OCI-M2 (cell line): ENCODE results near the gene NAXE.
"Not testable (repeated sequence)": the region's sequence is repeated elsewhere in the genome, so short reads cannot be mapped to it uniquely, and the experiment has no call there.

ENCODE experiments used
- DNase-seq: peaks from one replicate; lab custom pipeline; 2025; ENCODE audit not compliant: unreplicated experiment; lab: John Stamatoyannopoulos, UW

Gene NAXE

DNA sequence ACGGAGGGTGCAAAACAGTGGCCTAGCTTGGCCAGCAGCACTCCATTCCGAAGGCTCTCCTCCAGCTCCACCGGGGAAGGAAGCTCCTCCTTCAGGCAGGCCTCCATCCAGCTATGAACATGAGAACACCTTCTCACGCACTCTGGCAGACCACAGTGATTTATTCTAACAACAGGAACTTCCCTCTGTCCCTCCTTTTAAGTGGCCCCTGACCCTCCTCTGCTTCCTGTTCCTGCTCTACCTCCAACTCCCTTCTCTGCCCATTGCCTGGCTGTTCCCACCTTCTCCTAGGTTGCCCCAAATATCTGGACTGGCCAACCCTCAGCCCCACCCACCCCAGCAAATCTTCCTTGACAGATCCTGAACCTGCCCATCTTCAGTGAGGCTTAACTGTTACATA, 25.1 kb upstream of the NAXE start:
- DNase-seq = no peak

DNA sequence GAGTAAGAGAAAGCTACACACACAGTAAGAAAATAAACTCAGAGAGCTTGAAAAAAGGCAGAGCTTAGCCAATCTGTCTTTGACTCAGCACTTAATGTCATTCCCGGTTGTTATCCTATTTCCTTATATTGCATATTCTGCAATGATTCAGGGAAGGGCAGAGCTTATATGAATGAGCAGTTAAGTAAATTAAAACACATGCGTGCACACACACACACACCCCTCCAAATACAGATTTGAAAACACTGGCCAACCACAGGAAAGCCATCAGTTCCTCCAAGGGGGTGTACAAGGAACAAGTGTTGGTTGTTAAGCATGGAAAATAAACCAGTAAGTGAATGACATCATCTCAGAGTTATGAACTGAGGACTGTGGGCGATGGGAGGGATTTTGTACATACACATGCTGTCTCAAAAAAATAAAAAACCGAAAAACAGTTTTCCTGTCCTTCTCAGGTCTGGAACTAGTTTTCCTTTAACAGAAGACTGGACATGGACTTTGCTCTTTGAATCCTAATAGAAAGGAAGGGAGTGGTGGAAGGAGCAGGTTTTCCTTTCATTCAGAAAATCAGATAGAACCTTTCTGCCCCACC, 20.2 kb upstream of the NAXE start:
- DNase-seq = no peak

DNA sequence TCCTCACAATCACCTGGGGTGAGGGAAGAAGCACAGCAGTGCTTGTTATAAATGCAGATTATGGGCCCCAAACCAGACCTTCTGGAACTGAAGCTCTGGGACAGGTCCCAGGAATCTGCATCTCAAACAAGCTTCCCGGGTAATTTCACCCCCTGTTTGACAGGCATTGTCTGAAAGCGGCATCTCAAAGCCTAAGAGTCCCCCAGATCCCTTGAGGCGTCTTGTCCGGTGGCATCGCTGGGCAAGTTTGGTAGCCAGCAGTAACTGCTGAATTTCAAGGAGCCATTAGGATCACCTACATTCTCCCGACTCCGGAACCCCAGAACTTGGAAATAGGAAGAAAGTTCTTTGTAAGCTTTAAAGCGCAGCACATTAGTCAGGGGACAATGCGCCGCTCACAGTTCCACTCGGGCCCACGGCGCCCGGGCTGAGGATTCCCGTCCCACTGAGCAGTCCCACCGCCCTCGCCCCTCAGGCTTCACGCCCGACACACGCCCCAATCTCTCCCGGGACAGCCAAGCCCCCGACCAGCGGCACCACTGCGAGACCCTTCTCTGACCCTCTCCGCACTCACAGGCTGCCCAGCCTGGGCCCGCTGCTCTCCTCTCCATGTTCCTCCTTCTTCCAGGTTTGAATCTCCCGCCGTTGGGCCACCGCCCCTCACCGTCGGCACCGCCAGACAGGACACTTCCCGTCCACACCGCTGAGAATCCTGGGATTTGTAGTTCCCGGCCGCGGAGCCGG, 19.5 kb upstream of the NAXE start, which contains the start of gene IQGAP3:
IQGAP3 (minus strand) TSS at position 647 of the 744 bp plus-strand sequence; CDS start at position 611, 36 bp downstream.
- DNase-seq = peak; percentile 21

DNA sequence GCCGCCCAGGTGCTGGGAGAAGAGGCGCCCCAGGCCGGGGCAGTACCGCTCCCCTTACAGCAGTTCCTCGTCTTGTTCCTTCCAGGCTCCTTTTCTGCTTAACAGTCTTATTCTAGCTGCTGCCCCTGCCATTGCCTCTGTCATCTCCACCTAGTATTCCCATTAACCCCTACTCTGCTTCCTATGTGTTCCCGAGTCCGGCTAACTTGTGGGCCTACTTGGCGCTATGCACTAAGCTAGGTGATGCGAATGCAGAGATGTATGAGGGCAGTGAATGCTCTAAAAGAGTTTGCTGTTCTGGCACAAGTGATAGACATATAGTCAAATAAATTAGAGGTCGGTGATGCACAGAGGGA, 18.9 kb upstream of the NAXE start:
- DNase-seq = no peak

DNA sequence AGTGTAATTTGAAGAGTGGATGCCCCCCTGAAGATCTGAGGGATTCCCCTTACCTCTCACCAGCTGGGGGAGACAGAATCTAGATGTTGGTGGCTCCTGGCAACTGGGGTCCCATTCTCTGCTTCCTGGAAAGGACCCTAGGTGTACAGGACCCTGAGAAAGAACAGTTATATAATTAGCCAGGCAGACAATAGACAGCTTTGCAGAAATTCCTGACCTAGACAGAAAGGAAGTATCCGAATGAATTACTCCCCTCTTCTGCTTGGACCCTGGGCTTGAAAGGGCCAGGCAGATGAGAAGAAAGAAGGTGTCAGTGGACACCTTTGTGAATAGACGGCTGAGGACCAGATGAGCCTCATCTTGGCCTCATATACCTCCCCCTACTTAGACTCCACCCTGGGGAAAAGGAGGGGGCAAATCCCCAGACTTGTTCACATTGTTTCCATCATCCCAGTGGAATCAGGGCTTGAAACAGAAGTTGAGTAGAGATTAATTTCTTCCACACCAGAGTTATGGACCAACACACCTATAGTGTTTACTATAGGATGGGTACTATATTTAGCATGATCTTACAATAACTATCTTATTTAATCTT, 17.4 kb upstream of the NAXE start:
- no peak for DNase-seq

DNA sequence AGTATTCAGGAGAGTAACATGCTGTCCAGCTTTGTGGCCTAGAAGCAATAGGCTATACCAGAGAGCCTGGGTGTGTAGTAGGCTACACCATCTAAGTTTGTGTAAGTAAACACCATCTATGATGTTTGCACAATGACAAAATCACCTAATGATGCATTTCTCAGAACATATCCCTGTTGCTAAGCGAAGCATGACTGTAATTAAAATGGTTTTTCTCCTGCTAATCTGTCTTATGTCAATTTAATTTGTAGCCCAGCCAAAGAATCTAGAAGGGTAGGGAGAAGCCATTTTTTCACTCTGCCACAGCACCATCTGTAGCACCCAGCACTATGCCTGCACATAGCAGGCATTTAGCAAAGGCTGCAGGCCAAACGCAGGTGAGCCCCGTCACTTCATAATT, 14.0 kb upstream of the NAXE start:
- DNase-seq = no peak

DNA sequence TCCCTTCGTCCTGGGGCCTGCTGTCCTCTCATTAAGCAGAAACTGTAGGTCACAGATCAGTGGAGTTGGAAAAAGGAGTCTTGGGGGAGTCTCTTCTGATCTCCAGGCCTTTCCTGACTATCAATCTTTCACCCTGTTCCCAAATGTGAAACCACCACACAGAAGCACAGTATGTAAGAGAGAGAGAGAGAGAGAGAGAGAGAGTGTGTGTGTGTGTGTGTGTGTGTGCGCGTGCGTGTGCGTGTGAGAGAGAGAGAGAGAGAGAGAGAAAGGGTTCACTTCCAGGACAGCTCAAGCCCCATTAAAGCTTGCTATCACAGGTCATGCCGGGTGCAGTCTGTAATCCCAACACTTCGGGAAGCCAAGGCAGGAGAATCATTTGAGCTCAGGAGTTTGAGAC, 13.5 kb upstream of the NAXE start:
- no peak for DNase-seq

DNA sequence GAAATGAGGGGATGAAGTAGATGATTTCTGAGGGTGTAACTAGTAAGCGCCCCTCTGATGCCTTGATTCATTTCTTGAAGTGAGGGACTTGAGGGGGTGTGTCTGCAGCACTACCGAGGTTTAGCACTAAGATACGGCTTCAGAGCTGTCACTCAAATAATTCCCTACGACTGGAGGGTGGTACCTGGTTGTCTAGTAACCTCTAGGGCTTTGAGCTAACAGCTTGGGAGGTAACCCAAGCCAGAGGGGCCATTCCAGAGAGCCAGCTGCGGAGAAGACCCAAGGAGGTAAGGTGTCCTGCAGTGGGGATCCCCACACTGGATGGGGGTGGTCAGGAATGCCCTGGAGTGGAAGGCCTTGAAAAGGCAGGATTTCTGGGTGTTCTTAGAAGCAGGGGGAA, 12.1 kb upstream of the NAXE start, which contains the start of gene TTC24:
TTC24 (plus strand) TSS at position 252 of the 400 bp plus-strand sequence. CDS start 1,642 bp downstream, outside the sequence.
- DNase-seq = no peak

DNA sequence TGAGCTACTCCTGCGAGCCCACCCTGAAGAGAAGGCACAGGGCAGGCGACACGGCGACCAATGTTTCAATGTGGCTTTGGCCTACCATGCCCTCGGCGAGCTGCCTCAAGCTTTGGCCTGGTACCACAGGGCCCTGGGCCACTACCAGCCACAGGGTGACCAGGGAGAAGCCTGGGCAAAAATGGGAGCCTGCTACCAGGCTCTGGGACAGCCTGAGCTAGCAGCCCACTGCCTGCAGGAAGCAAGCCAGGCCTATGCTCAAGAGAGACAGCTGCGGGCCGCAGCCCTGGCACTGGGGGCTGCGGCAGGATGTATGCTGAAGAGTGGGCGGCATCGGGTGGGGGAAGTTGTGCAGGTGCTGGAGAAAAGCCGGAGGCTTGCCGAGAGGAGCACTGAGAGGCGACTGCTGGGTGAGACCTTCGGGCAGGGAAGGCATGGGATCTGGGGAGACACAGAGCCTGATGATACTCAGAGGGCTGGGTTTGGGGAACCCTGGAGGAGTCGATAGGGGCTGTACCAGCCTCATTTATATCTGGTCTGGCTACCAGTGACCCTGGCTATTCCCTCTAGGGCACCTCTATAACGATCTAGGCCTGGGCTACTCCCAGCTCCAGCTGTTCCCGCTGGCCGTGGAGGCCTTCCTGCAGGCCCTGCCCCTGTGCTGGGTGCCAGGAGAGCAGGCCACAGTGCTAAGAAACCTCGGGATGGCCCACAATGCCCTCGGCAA, 9.8 kb upstream of the NAXE start:
- DNase-seq = no peak

DNA sequence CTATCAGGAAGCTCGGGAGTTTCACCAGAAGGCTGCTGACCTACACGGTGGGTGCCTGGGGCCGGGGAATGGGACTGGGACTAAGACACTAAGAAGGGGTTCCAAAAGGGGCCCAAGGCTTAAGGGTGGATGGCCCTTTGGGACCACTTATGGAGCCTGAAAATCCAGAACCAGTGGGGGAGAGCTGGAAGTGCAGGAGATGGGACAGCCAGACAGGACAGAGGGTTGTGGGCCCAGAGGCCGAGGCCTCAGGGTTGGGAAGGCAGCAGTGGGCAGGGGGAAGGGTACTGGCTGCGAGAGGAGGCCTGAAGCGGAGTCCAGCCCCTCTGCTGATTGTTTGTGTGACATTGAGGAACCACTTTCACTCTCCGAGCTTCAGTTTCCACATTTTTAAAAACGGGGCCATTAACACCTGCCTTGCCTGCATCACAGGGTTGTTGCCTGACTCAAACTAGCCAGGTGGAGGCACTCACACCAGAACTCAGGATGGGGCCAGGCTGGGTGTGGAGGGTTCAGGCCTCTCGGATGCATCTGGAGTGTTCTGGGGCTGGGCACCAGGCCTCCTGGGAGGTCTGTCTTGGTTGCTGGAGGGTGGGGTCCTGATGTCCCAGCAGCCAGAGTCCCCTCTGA, 9.1 kb upstream of the NAXE start:
- no peak for DNase-seq

DNA sequence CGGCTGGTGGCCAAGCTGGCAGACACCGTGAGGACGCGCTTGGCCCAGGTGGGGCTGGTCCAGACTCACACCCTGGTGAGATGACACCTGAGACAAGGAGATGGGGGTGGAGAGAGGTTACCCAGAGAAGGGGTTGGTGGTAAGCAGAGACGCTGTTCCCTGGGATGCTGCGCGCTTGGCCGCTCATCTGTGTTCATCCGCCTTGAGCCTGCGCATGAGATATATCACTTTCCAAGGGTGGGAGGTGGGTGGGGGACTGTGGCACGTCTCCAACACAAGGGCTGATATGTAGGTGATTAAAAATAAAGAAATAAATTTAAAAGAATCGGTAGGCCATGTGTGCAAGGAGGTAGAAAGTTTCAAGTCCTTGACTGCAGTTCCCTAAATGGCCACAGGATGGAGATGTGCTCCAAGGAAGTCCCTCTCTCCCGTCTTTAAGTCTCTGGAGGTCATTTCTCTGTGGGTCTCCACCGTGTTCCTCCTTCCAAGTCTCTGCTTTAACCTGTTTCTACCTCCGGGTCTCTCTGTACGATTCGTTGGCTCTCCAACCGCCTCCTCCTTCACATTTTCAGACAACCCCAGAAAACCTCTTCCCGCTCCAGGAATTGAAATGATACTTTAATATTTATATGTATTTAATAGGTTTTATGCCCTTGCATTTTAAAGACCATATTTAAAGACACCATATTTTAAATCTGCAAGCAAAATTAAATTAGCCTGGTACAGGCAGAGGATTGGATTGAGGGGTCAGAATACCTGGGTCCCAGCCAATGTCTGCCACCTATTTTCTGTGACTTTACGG, 7.6 kb upstream of the NAXE start:
- no peak for DNase-seq

DNA sequence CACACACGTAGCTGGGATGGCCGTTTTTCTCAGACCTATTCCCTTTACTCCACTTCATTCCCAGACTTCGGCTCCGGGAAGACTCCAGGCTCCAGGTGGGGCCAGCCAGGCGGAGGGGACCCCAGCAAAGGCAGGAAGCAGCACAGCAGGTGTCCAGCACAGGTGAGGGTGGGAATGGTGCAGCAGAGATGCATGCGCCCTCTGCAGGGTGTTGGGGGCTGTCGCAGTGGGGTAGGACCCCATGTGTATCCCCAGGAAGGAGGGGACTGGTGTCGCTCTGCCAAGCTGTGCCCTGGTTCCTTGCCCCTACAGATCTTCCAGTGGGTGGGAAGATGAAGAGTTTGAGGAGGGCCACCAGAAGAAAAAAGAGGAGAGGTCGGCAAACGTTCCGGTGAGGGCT, 6.8 kb upstream of the NAXE start:
- DNase-seq = no peak

DNA sequence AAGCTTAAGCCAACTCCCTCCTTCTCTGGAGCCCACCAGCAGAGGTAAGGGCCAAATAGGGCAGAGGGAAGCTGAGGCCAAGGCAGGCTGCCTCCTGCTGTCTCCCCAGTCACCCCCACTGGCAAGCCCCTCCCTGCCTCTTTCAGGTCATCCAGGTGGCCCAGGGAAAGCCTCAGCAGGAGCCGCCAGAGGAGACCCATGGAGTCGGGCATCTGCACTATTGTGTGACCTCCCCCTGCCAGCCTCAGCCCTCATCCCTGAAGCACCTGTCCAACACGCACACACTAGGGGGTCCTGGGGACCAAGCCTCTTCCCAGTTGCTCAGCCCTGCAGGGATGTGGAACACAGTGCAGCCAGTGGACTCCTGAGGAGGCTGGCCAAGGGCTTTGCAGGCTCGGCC, 5.3 kb upstream of the NAXE start:
- no peak for DNase-seq

DNA sequence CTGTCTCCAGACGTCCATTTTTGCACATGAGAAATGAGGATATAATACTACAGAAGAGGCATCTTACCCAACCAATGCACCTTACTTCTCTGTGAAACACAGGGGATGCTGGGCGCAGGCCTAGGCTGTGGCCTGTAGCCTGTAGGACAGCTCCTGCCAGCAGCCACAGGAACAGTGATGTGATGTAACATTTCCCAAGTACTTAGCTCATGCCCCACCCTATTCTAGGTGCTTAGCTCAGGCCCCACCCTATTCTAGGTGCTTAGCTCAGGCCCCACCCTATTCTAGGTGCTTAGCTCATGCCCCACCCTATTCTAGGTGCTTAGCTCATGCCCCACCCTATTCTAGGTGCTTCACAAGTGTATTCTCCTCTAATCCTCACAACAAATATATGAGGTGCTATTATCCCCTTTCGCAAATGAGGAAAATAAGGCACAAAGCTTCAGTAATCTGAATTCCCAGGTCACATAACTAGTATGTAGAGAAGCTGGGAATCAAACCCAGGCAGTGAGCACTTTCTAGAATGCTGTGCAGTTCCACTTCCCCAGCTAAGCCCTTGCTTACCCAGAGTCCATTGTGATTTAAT, 4.6 kb upstream of the NAXE start:
- no peak for DNase-seq

DNA sequence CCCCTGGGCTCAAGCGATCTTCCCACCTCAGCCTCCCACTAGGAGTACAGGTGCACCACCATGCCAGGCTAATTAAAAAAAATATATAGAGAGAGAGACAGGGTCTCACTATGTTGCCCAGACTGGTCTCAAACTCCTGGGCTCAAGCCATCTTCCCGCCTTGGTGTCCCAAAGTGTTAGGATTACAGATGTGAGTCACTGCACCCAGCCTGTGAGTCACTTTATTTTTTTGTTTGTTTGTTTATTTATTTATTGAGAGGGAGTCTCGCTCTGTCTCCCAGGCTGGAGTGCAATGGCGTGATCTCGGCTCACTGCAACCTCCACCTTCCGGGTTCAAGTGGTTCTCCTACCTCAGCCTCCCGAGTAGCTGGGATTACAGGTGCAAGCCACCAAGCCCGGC, 3.6 kb upstream of the NAXE start:
- DNase-seq = not testable (repeated sequence)

DNA sequence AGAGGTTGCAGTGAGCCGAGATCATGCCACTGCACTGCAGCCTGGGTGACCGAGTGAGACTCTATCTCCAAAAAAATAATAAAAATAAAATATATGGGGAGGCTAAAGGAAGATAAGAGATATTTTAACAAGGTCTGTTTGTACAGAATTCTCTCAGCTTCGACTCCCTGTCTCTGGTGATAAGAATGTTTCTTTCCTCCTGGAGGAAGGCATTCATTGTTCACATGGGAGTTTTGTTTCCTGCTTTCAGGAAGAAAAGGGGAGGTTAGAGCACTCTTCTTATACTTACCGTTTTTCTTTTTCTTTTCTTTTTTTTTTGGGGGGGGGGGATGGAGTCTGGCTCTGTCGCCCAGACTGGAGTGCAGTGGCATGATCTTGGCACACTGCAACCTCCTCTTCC, 2.0 kb upstream of the NAXE start:
- DNase-seq = no peak

DNA sequence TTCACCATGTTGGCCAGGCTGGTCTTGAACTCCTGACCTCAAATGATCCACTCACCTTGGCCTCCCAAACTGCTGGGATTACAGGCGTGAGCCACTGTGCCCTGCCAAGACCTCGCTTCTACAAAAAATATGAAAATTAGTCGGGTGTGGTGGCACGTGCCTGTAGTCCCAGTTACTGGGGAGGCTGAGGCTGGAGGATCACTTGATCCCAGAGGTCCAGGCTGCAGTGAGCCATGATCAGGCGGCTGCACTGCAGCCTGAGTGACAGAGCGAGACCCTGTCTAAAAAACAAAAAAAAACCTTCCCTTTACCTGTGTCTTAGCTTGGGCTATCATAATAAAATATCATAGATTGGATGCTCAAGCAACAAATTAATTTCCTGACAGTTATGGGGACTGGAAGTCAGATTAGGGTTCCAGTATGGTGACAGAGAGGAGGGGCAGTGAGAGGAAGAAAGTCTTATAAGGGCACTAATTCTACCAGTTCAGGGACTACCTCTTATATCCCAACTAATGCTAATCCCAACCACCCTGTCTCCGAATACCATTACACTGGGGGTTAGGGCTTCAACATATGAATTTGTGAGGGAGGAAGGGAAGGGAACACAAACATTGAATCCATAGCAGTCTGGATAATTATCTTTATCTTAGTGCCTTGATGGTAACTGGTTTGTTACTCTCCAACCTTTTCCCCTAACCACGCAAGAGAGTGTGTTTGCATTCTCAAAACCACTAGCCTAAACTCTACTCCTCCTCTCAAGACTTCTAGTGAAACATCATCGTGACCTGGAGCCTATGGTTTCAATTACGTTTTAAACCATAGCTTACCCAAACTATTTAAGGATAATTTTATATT, 1.0 kb upstream of the NAXE start:
- no peak for DNase-seq

DNA sequence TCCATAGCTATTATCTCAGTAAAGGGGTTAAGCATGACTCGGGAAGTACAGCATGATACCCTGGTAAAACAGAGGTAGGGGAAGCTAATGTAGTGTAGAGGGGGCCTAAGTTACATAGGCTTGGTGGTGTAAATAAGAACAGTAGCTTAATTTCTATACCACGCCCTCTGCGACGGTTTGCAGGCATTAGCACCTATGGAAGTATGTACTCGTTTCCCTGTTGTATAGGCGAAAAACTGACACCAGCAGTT, 470 bp upstream of the NAXE start:
- no peak for DNase-seq

DNA sequence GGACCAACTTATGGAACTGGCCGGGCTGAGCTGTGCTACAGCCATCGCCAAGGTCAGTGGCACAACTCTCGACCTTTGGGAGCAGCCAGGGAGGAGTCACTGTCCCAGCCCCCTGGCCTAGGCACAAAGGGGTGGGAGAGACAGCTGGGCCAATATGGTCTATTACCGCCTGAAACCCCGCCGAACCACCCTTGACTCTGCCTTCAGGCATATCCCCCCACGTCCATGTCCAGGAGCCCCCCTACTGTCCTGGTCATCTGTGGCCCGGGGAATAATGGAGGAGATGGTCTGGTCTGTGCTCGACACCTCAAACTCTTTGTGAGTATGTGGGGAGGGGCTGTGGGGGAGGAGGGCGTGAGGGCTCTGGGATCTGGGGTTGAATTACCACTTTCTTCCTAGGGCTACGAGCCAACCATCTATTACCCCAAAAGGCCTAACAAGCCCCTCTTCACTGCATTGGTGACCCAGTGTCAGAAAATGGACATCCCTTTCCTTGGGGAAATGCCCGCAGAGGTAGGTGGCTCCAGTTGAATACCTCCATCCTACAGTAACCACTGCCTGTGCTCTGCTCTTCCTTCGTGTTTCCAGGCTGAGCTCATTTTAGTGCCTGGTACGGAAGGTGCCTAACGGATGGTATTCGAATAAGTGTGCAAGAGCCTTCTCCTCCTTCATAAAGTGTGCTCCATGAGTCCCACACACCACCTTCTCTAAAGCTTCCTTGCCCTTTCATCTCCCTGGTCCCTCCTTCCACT, 758 bp downstream of the NAXE start:
- DNase-seq = no peak
